Measurements from ENCODE around the gene PIH1D1.

DNA sequence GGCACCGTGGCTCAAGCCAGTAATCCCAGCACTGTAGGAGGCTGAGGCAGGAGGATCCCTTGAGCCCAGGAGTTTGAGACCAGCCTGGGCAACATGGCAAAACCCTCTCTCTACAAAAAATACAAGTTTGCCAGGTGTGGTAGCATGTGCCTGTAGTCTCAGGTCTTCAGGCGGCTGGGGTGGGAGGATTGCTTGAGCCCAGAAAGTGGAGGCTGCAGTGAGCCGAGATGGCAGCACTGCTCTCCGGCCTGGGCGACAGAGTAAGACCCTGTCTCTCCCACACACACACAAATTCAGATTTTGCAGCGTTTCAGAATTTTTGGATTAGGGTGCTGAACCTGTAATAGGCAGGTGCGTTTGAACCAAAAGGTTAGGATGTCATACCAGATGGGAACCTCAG, 46.9 kb upstream of the PIH1D1 start:
- TF ChIP-seq POLR2A (IDR thresholded peaks at IDR 0.05) (no peak), POLR2AphosphoS5 (IDR thresholded peaks at IDR 0.05) (no peak)
- TF ChIP-seq, protein P1, sequence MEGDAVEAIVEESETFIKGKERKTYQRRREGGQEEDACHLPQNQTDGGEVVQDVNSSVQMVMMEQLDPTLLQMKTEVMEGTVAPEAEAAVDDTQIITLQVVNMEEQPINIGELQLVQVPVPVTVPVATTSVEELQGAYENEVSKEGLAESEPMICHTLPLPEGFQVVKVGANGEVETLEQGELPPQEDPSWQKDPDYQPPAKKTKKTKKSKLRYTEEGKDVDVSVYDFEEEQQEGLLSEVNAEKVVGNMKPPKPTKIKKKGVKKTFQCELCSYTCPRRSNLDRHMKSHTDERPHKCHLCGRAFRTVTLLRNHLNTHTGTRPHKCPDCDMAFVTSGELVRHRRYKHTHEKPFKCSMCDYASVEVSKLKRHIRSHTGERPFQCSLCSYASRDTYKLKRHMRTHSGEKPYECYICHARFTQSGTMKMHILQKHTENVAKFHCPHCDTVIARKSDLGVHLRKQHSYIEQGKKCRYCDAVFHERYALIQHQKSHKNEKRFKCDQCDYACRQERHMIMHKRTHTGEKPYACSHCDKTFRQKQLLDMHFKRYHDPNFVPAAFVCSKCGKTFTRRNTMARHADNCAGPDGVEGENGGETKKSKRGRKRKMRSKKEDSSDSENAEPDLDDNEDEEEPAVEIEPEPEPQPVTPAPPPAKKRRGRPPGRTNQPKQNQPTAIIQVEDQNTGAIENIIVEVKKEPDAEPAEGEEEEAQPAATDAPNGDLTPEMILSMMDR (IDR thresholded peaks at IDR 0.05) = no peak

Data from sigmoid colon (tissue), 4 donors.